Activated CD4-positive, CD25-positive, alpha-beta regulatory T cell (primary cell): ENCODE measurements around the gene CLHC1.
"Not testable (repeated sequence)": the region's sequence is repeated elsewhere in the genome, so short reads cannot be mapped to it uniquely, and the experiment has no call there.

Experiments
- DNase-seq, 4 experiments: peaks; one replicate each; lab custom pipeline; 2025; lab: John Stamatoyannopoulos, UW

Gene CLHC1

GRCh38 chr2:55135491-55135890 is 96.6 kb downstream of the CLHC1 start:
- DNase-seq = no peak

- no peak for DNase-seq
Measured at GRCh38 chr2:55134316-55134706, 97.8 kb downstream of the CLHC1 start.

- DNase-seq = peak in 1 of 4 experiments; percentile 6
Measured at GRCh38 chr2:55133467-55134315, 98.4 kb downstream of the CLHC1 start.

GRCh38 chr2:55130849-55131248 is 101.2 kb downstream of the CLHC1 start:
- no peak for DNase-seq

GRCh38 chr2:55126643-55127042 is 105.5 kb downstream of the CLHC1 start:
- not testable (repeated sequence) for DNase-seq
